CD4-positive, alpha-beta T cell treated with Interleukin-1 beta for 1 hour (primary cell): ENCODE data around the gene DMXL1.

Experiments
- DNase-seq, 2 donors: peaks; one replicate each; pipeline ENCODE4 v3.0.0-alpha.2; 2020 to 2022

Gene DMXL1

GRCh38 chr5:119070828-119071560 lies at the start of gene DMXL1:
TSS of gene DMXL1 (plus strand) at chr5:119071087. CDS start at chr5:119071570, 483 bp downstream.
- DNase-seq, result peak; percentile 99

- no peak for DNase-seq
These were observed 49.6 kb upstream of the DMXL1 start for GRCh38 chr5:119021149-119021732.

- DNase-seq, result peak in 1 of 2 donors; percentile 44
These were observed 48.7 kb upstream of the DMXL1 start for GRCh38 chr5:119022017-119022745.

GRCh38 chr5:119022773-119023172 lies 48.1 kb upstream of the DMXL1 start:
- no peak for DNase-seq

GRCh38 chr5:119028575-119028974 lies 42.3 kb upstream of the DMXL1 start:
- DNase-seq, result no peak

- DNase-seq, result peak in 1 of 2 donors; percentile 11
These were observed 39.6 kb upstream of the DMXL1 start for GRCh38 chr5:119031011-119031886.

GRCh38 chr5:119031905-119032304 lies 39.0 kb upstream of the DMXL1 start:
- peak in 1 of 2 donors; percentile 30 for DNase-seq

- DNase-seq, result peak in 1 of 2 donors; percentile 20
These were observed 38.2 kb upstream of the DMXL1 start for GRCh38 chr5:119032656-119033055.

- DNase-seq, result no peak
These were observed 37.8 kb upstream of the DMXL1 start for GRCh38 chr5:119033135-119033534.

GRCh38 chr5:119036101-119036762 lies 34.7 kb upstream of the DMXL1 start:
- no peak for DNase-seq

- DNase-seq, result no peak
These were observed 33.2 kb upstream of the DMXL1 start for GRCh38 chr5:119037496-119038215.

- DNase-seq, result no peak
These were observed 22.6 kb upstream of the DMXL1 start for GRCh38 chr5:119048246-119048645.

GRCh38 chr5:119049824-119050449 lies 20.9 kb upstream of the DMXL1 start:
- no peak for DNase-seq

GRCh38 chr5:119054101-119054500 lies 16.8 kb upstream of the DMXL1 start:
- no peak for DNase-seq

GRCh38 chr5:119055294-119055693 lies 15.6 kb upstream of the DMXL1 start:
- no peak for DNase-seq

GRCh38 chr5:119058979-119059529 lies 11.8 kb upstream of the DMXL1 start:
- no peak for DNase-seq

GRCh38 chr5:119059740-119060255 lies 11.1 kb upstream of the DMXL1 start:
- no peak for DNase-seq

GRCh38 chr5:119063579-119064379 lies 7.1 kb upstream of the DMXL1 start:
- DNase-seq, result no peak

- DNase-seq, result no peak
These were observed 3.4 kb upstream of the DMXL1 start for GRCh38 chr5:119067450-119067849.

GRCh38 chr5:119070578-119070827 lies 384 bp upstream of the DMXL1 start:
- DNase-seq, result no peak
